ENCODE measurements around the gene DMC1.
"Not testable (repeated sequence)": the region's sequence is repeated elsewhere in the genome, so short reads cannot be mapped to it uniquely, and the experiment has no call there.

Gene DMC1

DNA sequence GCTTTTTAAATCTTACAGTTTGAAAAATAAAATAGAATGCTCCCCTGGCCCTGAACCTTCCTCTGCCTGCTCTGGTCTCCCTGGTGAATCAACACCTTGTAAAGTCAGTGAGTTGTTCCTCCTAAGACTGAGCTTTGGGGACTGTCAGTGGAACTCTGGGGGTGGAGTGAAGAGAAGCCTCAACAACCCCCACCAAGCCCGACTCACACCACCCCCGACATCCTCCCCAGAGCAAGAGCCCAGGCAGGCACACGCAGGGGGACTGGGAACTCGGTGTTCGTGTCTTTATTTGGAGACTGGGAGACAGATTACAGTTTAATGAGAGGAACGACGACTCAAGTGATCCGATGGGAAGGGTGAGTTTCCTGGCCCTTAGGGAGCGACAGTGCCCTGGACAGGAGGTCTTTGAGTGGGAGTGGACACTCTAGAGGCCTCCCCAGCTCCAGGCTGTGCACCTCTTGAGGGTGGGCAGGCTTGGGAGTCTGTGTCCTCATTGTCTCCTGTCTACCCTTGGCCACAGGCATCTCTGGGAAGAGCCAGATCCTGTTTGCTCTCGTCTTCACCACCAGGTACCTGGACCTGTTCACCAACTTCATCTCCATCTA is 95.9 kb downstream of the DMC1 start:
- Mint-ChIP-seq H3K9me3 (no peaks in the 10 kb centered on the region), H3K36me3 (ENCODE audit: low read depth) (peaks cover under 1% of the 10 kb centered on the region), H3K4me3 (no peak overlapping the region), H3K4me1 (ENCODE audit: low read depth) (no peaks in the 10 kb centered on the region), H3K27me3 (no peaks in the 10 kb centered on the region), H3K27ac (no peak overlapping the region)

DNA sequence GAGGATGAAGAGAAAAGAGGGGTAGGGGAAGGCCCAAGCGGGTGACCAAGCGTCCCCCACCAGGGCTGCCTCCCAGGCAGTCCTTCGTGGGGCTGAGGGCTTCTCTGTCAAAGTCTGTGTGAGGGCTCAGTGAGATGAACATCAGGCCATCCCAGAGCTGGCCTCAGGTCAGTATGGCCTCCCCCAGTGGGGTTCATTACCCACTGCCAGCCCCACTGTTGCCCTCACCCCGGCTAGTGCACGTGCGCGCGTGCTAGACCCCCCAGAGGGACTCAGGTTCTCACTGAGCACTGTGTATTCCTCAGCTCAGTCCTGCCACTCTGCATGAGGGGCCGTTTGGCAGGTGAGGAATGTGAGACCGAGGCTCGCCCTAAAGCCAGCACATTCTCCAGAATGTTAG is 98.7 kb downstream of the DMC1 start:
- Mint-ChIP-seq H3K4me3 (no peak overlapping the region), H3K27me3 (peaks cover 12% of the 10 kb centered on the region), H3K4me1 (ENCODE audit: low read depth) (peaks cover 8% of the 10 kb centered on the region), H3K36me3 (ENCODE audit: low read depth) (no peaks in the 10 kb centered on the region), H3K9me3 (no peaks in the 10 kb centered on the region), H3K27ac (no peak overlapping the region)

DNA sequence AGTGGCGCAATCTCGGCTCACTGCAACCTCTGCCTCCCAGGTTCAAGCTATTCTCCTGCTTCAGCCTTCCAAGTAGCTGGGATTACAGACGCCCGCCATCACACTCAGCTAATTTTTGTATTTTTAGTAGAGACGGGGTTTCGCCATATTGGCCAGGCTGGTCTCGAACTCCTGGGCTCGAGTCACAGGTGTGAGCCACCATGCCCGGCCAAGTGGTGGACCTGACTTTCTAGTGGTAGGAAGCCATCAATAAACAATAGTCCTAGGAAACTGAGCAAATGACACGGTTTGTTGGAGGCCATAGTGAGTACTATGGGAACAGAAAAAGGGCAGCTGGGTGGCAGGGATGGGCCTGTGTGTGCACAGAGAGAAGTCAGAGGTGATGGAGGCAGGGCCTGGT is 99.8 kb downstream of the DMC1 start:
- H3K9me3 Mint-ChIP-seq; H3K27ac Mint-ChIP-seq; H3K36me3 Mint-ChIP-seq (ENCODE audit: low read depth); H3K4me1 Mint-ChIP-seq (ENCODE audit: low read depth); H3K4me3 Mint-ChIP-seq: not testable (repeated sequence)
- H3K27me3 Mint-ChIP-seq: peaks cover 21% of the 10 kb centered on the region

DNA sequence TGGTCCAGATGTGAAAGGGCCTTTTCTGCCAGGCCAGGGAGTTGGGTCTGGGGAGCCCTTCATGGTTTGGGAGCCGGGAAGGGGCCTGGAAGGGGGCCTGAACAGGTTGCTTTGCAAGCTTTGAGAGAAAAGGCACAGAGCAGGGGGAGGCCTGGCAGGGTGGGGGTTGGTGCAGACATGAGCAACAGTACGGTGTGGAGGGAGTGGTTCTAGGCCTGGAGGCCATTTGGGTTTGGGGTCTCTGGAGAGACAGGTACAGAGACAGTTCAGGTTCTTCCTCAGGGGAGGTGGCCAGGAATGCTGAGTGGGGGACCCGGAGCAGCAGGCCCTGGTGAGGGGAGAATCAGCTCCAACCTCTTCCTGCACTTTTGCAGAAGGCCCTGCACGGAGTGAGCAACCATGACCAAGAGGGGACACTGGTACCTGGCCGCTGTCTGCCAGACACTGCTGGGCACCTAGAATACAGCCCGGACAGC is 100.6 kb downstream of the DMC1 start:
- H3K27me3 Mint-ChIP-seq: peaks cover 21% of the 10 kb centered on the region
- H3K4me3 Mint-ChIP-seq: no peak overlapping the region
- H3K9me3 Mint-ChIP-seq: no peaks in the 10 kb centered on the region
- H3K36me3 Mint-ChIP-seq (ENCODE audit: low read depth): no peaks in the 10 kb centered on the region
- H3K4me1 Mint-ChIP-seq (ENCODE audit: low read depth): peaks cover 8% of the 10 kb centered on the region
- H3K27ac Mint-ChIP-seq: no peak overlapping the region
